SU-DHL-6 (cell line): Measurements from ENCODE around the gene PF4V1.

ENCODE experiments used
- EZH2phosphoT487 ChIP-seq: fragments of 200-600 bp; sonication (generic), shearing (Covaris generic); conservative IDR thresholded peaks from 2 replicates; pipeline ENCODE4 v1.6.1; 2018; ENCODE audit warnings: mild to moderate bottlenecking, antibody characterized with exemption, low read length, moderate library complexity, mixed read lengths
- TF ChIP-seq, protein P1 (sequence below): fragments of 200-600 bp; sonication (generic); IDR thresholded peaks from one replicate; pipeline ENCODE4 v1.5.1; 2017; ENCODE audit warnings: antibody characterized with exemption, mild to moderate bottlenecking, low read length, moderate library complexity; ENCODE audit not compliant: insufficient read depth, poor library complexity, severe bottlenecking

DNA sequence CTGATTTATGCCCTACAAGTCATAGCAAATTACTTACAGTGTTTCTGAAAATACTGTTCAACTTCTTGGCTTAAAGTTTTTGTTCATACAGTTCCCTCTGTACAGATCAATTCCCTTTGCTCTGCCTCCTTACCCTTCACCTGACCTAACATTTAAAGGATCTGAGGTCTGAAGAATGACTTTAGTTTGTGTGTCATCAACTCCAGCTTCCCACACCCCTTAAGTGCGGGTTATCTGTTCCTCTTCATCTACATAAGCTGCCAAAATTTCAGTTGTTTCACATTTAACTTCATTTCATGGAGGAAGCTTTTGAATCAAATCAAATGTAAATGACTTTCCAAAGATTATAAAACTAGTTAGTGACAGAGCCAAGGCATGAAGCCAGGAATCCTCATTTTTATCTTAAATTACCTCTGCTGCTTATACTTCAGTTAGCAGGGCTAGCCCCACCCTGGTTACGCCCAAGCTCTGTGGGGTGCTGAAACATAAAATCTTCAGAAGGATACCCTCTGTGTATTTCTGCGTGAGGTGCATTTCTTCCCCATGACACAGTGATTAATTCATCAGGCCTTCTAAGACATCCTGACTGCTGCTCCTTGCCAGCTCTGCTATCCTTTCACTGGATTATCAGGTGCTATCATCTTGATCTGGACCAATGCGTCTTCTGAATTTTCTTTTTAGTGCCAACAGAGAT, 32.6 kb downstream of the PF4V1 start:
- TF ChIP-seq, protein P1, sequence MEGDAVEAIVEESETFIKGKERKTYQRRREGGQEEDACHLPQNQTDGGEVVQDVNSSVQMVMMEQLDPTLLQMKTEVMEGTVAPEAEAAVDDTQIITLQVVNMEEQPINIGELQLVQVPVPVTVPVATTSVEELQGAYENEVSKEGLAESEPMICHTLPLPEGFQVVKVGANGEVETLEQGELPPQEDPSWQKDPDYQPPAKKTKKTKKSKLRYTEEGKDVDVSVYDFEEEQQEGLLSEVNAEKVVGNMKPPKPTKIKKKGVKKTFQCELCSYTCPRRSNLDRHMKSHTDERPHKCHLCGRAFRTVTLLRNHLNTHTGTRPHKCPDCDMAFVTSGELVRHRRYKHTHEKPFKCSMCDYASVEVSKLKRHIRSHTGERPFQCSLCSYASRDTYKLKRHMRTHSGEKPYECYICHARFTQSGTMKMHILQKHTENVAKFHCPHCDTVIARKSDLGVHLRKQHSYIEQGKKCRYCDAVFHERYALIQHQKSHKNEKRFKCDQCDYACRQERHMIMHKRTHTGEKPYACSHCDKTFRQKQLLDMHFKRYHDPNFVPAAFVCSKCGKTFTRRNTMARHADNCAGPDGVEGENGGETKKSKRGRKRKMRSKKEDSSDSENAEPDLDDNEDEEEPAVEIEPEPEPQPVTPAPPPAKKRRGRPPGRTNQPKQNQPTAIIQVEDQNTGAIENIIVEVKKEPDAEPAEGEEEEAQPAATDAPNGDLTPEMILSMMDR, result no peak
- TF ChIP-seq EZH2phosphoT487, result no peak
